ENCODE results near the gene IER5. TPM values are rescaled to one million over a fixed set of nuclear protein-coding genes. Genes with fewer than 3 reads are reported as not detected.

Gene IER5
- total RNA-seq, 2 experiments from 2014 or later, result 39.8 to 41.3 TPM

DNA sequence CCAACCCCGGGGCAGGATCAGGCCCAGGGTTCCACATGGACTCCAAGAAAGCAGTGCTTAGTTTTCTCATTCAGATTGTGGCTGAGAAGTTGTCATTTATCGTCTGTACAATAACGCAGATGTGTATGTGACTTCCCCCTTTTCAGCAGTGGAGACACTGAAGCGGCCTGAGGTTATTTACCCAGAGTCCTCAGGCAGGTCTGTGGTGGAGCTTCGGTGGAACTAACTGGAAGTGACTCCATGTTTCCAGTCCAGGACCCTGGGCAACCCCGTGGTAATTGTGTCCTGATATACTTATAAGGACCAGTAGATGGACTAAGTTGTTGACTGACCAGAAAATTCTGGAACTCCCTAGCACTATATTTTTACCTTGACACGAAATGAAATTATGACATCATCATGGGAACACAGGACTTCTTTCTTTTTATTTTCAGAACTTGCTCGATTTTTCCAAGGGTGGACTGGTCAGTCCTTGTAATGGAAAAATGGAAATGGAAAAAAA is 1.0 kb upstream of the IER5 start:
- Mint-ChIP-seq H3K36me3 (ENCODE audit: low read depth) (peaks cover 36% of the 10 kb centered on the region), H3K9me3 (no peaks in the 10 kb centered on the region), H3K4me1 (ENCODE audit: low read depth) (peaks cover 31% of the 10 kb centered on the region), H3K27ac (peak overlapping the region; percentile 68), H3K27me3 (no peaks in the 10 kb centered on the region), H3K4me3 (peak overlapping the region; percentile 100)
- DNase-seq (peak; percentile 63), ATAC-seq (no peak)
- TF ChIP-seq, protein P1, sequence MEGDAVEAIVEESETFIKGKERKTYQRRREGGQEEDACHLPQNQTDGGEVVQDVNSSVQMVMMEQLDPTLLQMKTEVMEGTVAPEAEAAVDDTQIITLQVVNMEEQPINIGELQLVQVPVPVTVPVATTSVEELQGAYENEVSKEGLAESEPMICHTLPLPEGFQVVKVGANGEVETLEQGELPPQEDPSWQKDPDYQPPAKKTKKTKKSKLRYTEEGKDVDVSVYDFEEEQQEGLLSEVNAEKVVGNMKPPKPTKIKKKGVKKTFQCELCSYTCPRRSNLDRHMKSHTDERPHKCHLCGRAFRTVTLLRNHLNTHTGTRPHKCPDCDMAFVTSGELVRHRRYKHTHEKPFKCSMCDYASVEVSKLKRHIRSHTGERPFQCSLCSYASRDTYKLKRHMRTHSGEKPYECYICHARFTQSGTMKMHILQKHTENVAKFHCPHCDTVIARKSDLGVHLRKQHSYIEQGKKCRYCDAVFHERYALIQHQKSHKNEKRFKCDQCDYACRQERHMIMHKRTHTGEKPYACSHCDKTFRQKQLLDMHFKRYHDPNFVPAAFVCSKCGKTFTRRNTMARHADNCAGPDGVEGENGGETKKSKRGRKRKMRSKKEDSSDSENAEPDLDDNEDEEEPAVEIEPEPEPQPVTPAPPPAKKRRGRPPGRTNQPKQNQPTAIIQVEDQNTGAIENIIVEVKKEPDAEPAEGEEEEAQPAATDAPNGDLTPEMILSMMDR (IDR thresholded peaks at IDR 0.05), result no peak
- ChIA-PET CTCF (interaction anchor here (1.1 to 12.2 kb wide), 4 partner anchors 7 to 54 kb away, joined by 3 to 179 read pairs (median 4); no protein-coding TSS in a partner anchor), POLR2A (interaction anchor here (0.7 to 8.6 kb wide), 7 partner anchors 17 to 62 kb away, joined by 4 to 209 read pairs (median 23); no protein-coding TSS in a partner anchor)
- intact Hi-C loops (cut with micrococcal nuclease), result loop anchor here (5.0 kb wide), 1 partner anchor 45 kb away; no protein-coding TSS in a partner anchor

DNA sequence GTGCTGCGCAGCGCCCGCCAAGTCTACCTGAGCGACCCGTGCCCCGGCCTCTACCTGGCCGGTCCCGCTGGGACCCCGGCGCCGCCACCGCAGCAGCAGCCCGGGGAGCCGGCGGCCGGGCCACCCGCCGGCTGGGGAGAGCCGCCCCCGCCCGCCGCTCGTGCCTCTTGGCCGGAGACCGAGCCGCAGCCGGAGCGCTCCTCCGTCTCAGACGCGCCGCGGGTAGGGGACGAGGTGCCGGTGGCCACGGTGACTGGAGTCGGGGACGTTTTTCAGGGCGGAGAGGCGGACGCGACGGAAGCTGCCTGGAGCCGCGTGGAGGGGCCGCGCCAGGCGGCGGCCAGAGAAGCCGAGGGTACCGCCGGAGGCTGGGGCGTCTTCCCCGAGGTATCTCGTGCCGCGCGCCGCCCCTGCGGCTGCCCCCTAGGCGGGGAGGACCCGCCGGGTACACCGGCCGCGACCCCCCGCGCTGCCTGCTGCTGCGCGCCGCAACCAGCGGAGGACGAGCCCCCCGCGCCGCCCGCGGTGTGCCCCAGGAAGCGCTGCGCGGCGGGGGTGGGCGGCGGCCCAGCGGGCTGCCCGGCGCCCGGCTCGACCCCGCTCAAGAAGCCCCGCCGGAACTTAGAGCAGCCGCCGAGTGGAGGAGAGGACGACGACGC is 646 bp downstream of the IER5 start:
- Mint-ChIP-seq H3K27ac (peak overlapping the region; percentile 100), H3K36me3 (ENCODE audit: low read depth) (peaks cover 48% of the 10 kb centered on the region), H3K4me3 (peak overlapping the region; percentile 100), H3K4me1 (ENCODE audit: low read depth) (peaks cover 41% of the 10 kb centered on the region), H3K9me3 (no peaks in the 10 kb centered on the region), H3K27me3 (no peaks in the 10 kb centered on the region)
- intact Hi-C loops (cut with micrococcal nuclease), result loop anchor here (5.0 kb wide), 1 partner anchor 47 kb away; no protein-coding TSS in a partner anchor
- ChIA-PET CTCF (interaction anchor here (0.6 to 12.2 kb wide), 7 partner anchors 9 to 64 kb away, joined by 3 to 179 read pairs (median 8); no protein-coding TSS in a partner anchor), POLR2A (interaction anchor here (0.6 to 8.6 kb wide), 31 partner anchors 10 to 307 kb away, joined by 3 to 209 read pairs (median 5); partner anchors contain the start of genes MR1 and STX6)
- ATAC-seq, result peak; percentile 11
- peak; percentile 43 for DNase-seq
- TF ChIP-seq, protein P1 (IDR thresholded peaks at IDR 0.05), result no peak

DNA sequence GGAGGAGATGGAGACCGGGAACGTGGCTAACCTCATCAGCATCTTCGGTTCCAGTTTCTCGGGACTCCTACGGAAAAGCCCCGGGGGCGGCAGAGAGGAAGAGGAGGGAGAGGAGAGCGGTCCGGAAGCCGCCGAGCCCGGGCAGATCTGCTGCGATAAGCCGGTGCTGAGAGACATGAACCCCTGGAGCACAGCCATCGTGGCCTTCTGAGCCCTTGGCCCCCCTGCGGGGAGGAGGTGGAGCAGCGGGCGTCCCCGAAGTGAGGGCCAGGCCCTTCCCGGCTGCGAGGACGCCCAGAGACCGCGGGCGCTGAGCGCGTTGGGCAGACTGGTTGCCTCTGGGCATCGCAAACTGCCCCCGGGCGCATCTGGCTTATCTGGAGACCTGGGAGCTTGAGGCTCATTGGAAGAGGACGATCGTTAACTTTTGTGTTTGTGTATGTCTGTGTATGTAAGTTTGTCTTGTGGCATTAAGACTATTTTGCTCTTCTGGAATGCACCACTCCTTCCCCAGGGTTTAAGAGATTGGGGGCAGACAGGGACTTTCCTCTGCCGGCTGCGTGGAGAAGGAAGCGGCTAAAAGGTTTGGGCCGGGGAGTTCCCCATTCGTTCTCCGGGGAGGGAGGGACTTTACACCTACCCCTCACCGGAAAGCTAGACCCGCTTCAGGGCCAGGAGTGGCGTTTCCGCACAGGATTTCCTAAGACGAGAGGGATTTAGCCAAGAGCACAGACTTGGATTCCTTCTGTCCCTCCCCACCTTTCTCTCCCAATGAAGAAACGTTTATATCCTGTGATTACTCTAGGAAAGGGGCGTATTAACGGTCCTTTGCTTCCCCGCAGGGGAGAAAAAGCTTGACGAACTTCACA is 1.4 kb downstream of the IER5 start:
- peak; percentile 55 for ATAC-seq
- TF ChIP-seq, protein P1 (IDR thresholded peaks at IDR 0.05), result no peak
- peak overlapping the region; percentile 100 for H3K27ac Mint-ChIP-seq
- no peaks in the 10 kb centered on the region for H3K9me3 Mint-ChIP-seq
- peak overlapping the region; percentile 100 for H3K4me3 Mint-ChIP-seq
- peak; percentile 85 for DNase-seq
- no peaks in the 10 kb centered on the region for H3K27me3 Mint-ChIP-seq
- intact Hi-C loops (cut with micrococcal nuclease), result loop anchor here (2.0 to 5.0 kb wide), 2 partner anchors 48 to 51 kb away; no protein-coding TSS in a partner anchor
- POLR2A ChIA-PET, result interaction anchor here (0.7 to 8.6 kb wide), 33 partner anchors 11 to 306 kb away, joined by 3 to 209 read pairs (median 5); partner anchors contain the start of genes MR1 and STX6
- H3K36me3 Mint-ChIP-seq (ENCODE audit: low read depth), result peaks cover 54% of the 10 kb centered on the region
- peaks cover 39% of the 10 kb centered on the region for H3K4me1 Mint-ChIP-seq (ENCODE audit: low read depth)
- CTCF ChIA-PET, result interaction anchor here (0.6 to 12.2 kb wide), 15 partner anchors 9 to 68 kb away, joined by 3 to 179 read pairs (median 4); no protein-coding TSS in a partner anchor

DNA sequence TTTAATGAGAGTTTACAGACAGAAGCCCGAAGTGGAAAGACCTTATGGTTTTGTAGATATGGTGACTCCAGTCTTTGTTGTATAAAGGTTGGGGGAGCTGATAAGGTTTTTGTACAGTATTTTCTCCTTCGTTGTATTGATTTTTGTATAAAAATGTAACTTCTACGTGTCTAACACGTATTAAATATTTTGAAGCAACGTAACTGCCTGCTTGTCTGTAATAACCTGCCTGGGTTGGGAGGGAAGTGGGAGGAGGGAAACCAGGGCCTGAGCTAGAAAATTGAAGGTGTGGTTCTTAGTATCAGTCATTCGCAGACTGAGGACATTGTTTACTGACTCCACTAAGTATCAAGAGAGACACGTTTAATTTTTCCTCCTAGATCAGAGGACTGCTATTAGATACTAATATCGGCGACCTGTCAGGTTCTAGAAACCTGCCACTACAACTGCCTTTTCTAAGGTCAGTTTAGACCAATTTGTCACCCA is 2.2 kb downstream of the IER5 start:
- H3K36me3 Mint-ChIP-seq (ENCODE audit: low read depth), result peaks cover 58% of the 10 kb centered on the region

More for the DNA sequence above, 2.2 kb downstream of the IER5 start:
- Mint-ChIP-seq H3K4me3 (peak overlapping the region; percentile 100), H3K27me3 (no peaks in the 10 kb centered on the region), H3K27ac (peak overlapping the region; percentile 100), H3K9me3 (no peaks in the 10 kb centered on the region), H3K4me1 (ENCODE audit: low read depth) (peaks cover 39% of the 10 kb centered on the region)
- TF ChIP-seq, protein P1 (IDR thresholded peaks at IDR 0.05), result no peak
- intact Hi-C loops (cut with micrococcal nuclease), result loop anchor here (2.0 kb wide), 1 partner anchor 50 kb away; no protein-coding TSS in a partner anchor
- CTCF ChIA-PET, result interaction anchor here (0.7 to 12.2 kb wide), 15 partner anchors 8 to 68 kb away, joined by 3 to 179 read pairs (median 4); no protein-coding TSS in a partner anchor
- peak; percentile 70 for DNase-seq
- POLR2A ChIA-PET, result interaction anchor here (0.7 to 8.6 kb wide), 21 partner anchors 12 to 78 kb away, joined by 3 to 209 read pairs (median 6); partner anchors contain the start of genes MR1 and STX6
- ATAC-seq, result peak; percentile 15

Measured in activated CD8-positive, alpha-beta T cell treated with anti-CD3 and anti-CD28 coated beads for 36 hours (primary cell).